Activated naive CD4-positive, alpha-beta T cell treated with anti-CD3 and anti-CD28 coated beads, Interleukin-2, amount 10 ng/mL, durations not matched to agents 7 days and 5 days (primary cell): ENCODE measurements around the gene NRP1.
"Not testable (repeated sequence)": the region's sequence is repeated elsewhere in the genome, so short reads cannot be mapped to it uniquely, and the experiment has no call there.

Experiments used
- CTCF ChIA-PET: fragments of 350-600 bp; sonication (Branson Sonifier 250); formaldehyde crosslinking; loops from one replicate; lab custom pipeline; 2021; ENCODE audit warnings: antibody characterized with exemption; lab: Charles Lee
- DNase-seq: peaks from one replicate; pipeline ENCODE4 v3.0.0-alpha.2; 2020
- H3K27ac Mint-ChIP-seq: one replicate; pipeline ENCODE4 v1.8.0; 2021; ENCODE audit warnings: mild to moderate bottlenecking, moderate library complexity, mixed read lengths
- H3K27me3 Mint-ChIP-seq: one replicate; pipeline ENCODE4 v1.8.0; 2021; ENCODE audit warnings: mild to moderate bottlenecking, mixed read lengths
- H3K36me3 Mint-ChIP-seq: one replicate; pipeline ENCODE4 v1.8.0; 2021; ENCODE audit warnings: mixed read lengths
- H3K4me1 Mint-ChIP-seq: one replicate; pipeline ENCODE4 v1.8.0; 2021; ENCODE audit warnings: mixed read lengths
- H3K4me3 Mint-ChIP-seq: one replicate; pipeline ENCODE4 v1.8.0; 2021; ENCODE audit warnings: mild to moderate bottlenecking, moderate library complexity, mixed read lengths
- H3K9me3 Mint-ChIP-seq: one replicate; pipeline ENCODE4 v1.8.0; 2021; ENCODE audit warnings: mixed read lengths

NRP1 gene

GRCh38 chr10:33334153-33334804, at the start of gene NRP1:
Gene NRP1, minus strand, starts transcription at chr10:33334667. Its CDS starts 285 bp downstream, at chr10:33334382.
- Mint-ChIP-seq H3K4me1 (peaks cover 19% of the 10 kb centered on the region), H3K9me3 (no peaks in the 10 kb centered on the region), H3K4me3 (peak within 1 kb of the TSS; percentile 60), H3K27ac (no peak within 1 kb of the TSS), H3K27me3 (peaks cover 81% of the 10 kb centered on the region), H3K36me3 (no peaks in the 10 kb centered on the region)
- CTCF ChIA-PET, result interaction anchor here (0.9 to 3.8 kb wide), 6 partner anchors 15 to 1304 kb away, joined by 3 to 22 read pairs (median 3); no protein-coding TSS in a partner anchor
- no peak for DNase-seq

- H3K4me1 Mint-ChIP-seq, DNase-seq, H3K9me3 Mint-ChIP-seq, H3K27me3 Mint-ChIP-seq, H3K36me3 Mint-ChIP-seq, CTCF ChIA-PET, H3K27ac Mint-ChIP-seq, H3K4me3 Mint-ChIP-seq: not testable (repeated sequence)
Measured at GRCh38 chr10:33384201-33384600, 49.7 kb upstream of the NRP1 start.

- Mint-ChIP-seq H3K27ac (no peak overlapping the region), H3K4me3 (no peak overlapping the region), H3K27me3 (no peaks in the 10 kb centered on the region), H3K9me3 (no peaks in the 10 kb centered on the region), H3K4me1 (no peaks in the 10 kb centered on the region), H3K36me3 (no peaks in the 10 kb centered on the region)
- no peak for DNase-seq
- CTCF ChIA-PET, result interaction anchor here (1.6 kb wide), 1 partner anchor 49 kb away, joined by 3 read pairs; the partner anchor contains the start of gene NRP1
Measured at GRCh38 chr10:33382921-33383713, 48.6 kb upstream of the NRP1 start.

GRCh38 chr10:33382216-33382600, 47.7 kb upstream of the NRP1 start:
- Mint-ChIP-seq H3K36me3 (no peaks in the 10 kb centered on the region), H3K4me3 (no peak overlapping the region)

GRCh38 chr10:33381451-33382215, 47.2 kb upstream of the NRP1 start:
- H3K27me3 Mint-ChIP-seq, result no peaks in the 10 kb centered on the region
- H3K9me3 Mint-ChIP-seq, result no peaks in the 10 kb centered on the region
- no peaks in the 10 kb centered on the region for H3K36me3 Mint-ChIP-seq
- no peak for DNase-seq
- no peak overlapping the region for H3K4me3 Mint-ChIP-seq
- CTCF ChIA-PET, result interaction anchor here (1.6 kb wide), 1 partner anchor 47 kb away, joined by 3 read pairs; the partner anchor contains the start of gene NRP1
- H3K27ac Mint-ChIP-seq, result no peak overlapping the region
- no peaks in the 10 kb centered on the region for H3K4me1 Mint-ChIP-seq

More at GRCh38 chr10:33382216-33382600, 47.7 kb upstream of the NRP1 start:
- no peaks in the 10 kb centered on the region for H3K4me1 Mint-ChIP-seq
- DNase-seq, result no peak
- H3K27me3 Mint-ChIP-seq, result no peaks in the 10 kb centered on the region
- no peaks in the 10 kb centered on the region for H3K9me3 Mint-ChIP-seq
- H3K27ac Mint-ChIP-seq, result no peak overlapping the region
- CTCF ChIA-PET, result interaction anchor here (1.6 kb wide), 1 partner anchor 48 kb away, joined by 3 read pairs; the partner anchor contains the start of gene NRP1

- no peaks in the 10 kb centered on the region for H3K27me3 Mint-ChIP-seq
Measured at GRCh38 chr10:33377658-33378025, 43.2 kb upstream of the NRP1 start.

GRCh38 chr10:33376976-33377657, 42.6 kb upstream of the NRP1 start:
- CTCF ChIA-PET, result no interaction called here
- Mint-ChIP-seq H3K4me1 (no peaks in the 10 kb centered on the region), H3K36me3 (no peaks in the 10 kb centered on the region), H3K9me3 (no peaks in the 10 kb centered on the region), H3K27ac (no peak overlapping the region), H3K27me3 (no peaks in the 10 kb centered on the region), H3K4me3 (no peak overlapping the region)
- no peak for DNase-seq

More at GRCh38 chr10:33377658-33378025, 43.2 kb upstream of the NRP1 start:
- Mint-ChIP-seq H3K4me3 (no peak overlapping the region), H3K36me3 (no peaks in the 10 kb centered on the region), H3K9me3 (no peaks in the 10 kb centered on the region), H3K4me1 (no peaks in the 10 kb centered on the region), H3K27ac (no peak overlapping the region)
- CTCF ChIA-PET, result no interaction called here
- DNase-seq, result no peak

GRCh38 chr10:33376476-33376875, 42.0 kb upstream of the NRP1 start:
- Mint-ChIP-seq H3K27ac (no peak overlapping the region), H3K9me3 (no peaks in the 10 kb centered on the region), H3K27me3 (no peaks in the 10 kb centered on the region), H3K36me3 (no peaks in the 10 kb centered on the region), H3K4me1 (no peaks in the 10 kb centered on the region), H3K4me3 (no peak overlapping the region)
- DNase-seq, result no peak
- CTCF ChIA-PET, result no interaction called here

GRCh38 chr10:33373263-33373662, 38.8 kb upstream of the NRP1 start:
- H3K4me3 Mint-ChIP-seq, result no peak overlapping the region
- no peak for DNase-seq
- CTCF ChIA-PET, result no interaction called here
- no peaks in the 10 kb centered on the region for H3K36me3 Mint-ChIP-seq
- no peaks in the 10 kb centered on the region for H3K4me1 Mint-ChIP-seq
- peaks cover under 1% of the 10 kb centered on the region for H3K9me3 Mint-ChIP-seq
- H3K27ac Mint-ChIP-seq, result no peak overlapping the region
- no peaks in the 10 kb centered on the region for H3K27me3 Mint-ChIP-seq

GRCh38 chr10:33371234-33371633, 36.8 kb upstream of the NRP1 start:
- H3K36me3 Mint-ChIP-seq, result no peaks in the 10 kb centered on the region
- H3K27me3 Mint-ChIP-seq, result no peaks in the 10 kb centered on the region
- no peak overlapping the region for H3K4me3 Mint-ChIP-seq
- DNase-seq, result no peak
- peaks cover under 1% of the 10 kb centered on the region for H3K4me1 Mint-ChIP-seq
- peaks cover 4% of the 10 kb centered on the region for H3K9me3 Mint-ChIP-seq
- CTCF ChIA-PET, result no interaction called here
- no peak overlapping the region for H3K27ac Mint-ChIP-seq

- no peak for DNase-seq
- CTCF ChIA-PET, result no interaction called here
- no peak overlapping the region for H3K27ac Mint-ChIP-seq
- H3K36me3 Mint-ChIP-seq, result no peaks in the 10 kb centered on the region
- peaks cover 4% of the 10 kb centered on the region for H3K4me1 Mint-ChIP-seq
- no peaks in the 10 kb centered on the region for H3K27me3 Mint-ChIP-seq
- H3K9me3 Mint-ChIP-seq, result peaks cover 8% of the 10 kb centered on the region
- H3K4me3 Mint-ChIP-seq, result no peak overlapping the region
Measured at GRCh38 chr10:33370434-33370930, 36.0 kb upstream of the NRP1 start.

GRCh38 chr10:33368086-33368485, 33.6 kb upstream of the NRP1 start:
- Mint-ChIP-seq H3K4me3 (no peak overlapping the region), H3K9me3 (peaks cover 8% of the 10 kb centered on the region), H3K36me3 (no peaks in the 10 kb centered on the region), H3K4me1 (peaks cover 4% of the 10 kb centered on the region), H3K27ac (no peak overlapping the region), H3K27me3 (no peaks in the 10 kb centered on the region)
- CTCF ChIA-PET, result interaction anchor here (1.3 kb wide), 1 partner anchor 175 kb away, joined by 3 read pairs; no protein-coding TSS in a partner anchor
- no peak for DNase-seq

- Mint-ChIP-seq H3K4me3 (no peak overlapping the region), H3K27ac (no peak overlapping the region), H3K4me1 (peaks cover 4% of the 10 kb centered on the region), H3K36me3 (no peaks in the 10 kb centered on the region), H3K9me3 (peaks cover 8% of the 10 kb centered on the region), H3K27me3 (no peaks in the 10 kb centered on the region)
- CTCF ChIA-PET, result interaction anchor here (1.0 to 1.1 kb wide), 3 partner anchors 31 to 1273 kb away, joined by 3 to 4 read pairs (median 3); partner anchors contain the start of gene NRP1
- no peak for DNase-seq
Measured at GRCh38 chr10:33365871-33366411, 31.5 kb upstream of the NRP1 start.
